HEK293T (cell line): ENCODE data around the gene CANT1.

Experiments used
- ARNT ChIP-seq: fragments of 450-650 bp; IDR thresholded peaks from 2 replicates; pipeline ENCODE4 v1.6.1; 2017; ENCODE audit warnings: mild to moderate bottlenecking
- BHLHE40 ChIP-seq: fragments of 450-650 bp; IDR thresholded peaks from 2 replicates; pipeline ENCODE4 v1.6.1; 2016; ENCODE audit warnings: mild to moderate bottlenecking, moderate library complexity, borderline replicate concordance
- ELF4 ChIP-seq: fragments of 450-650 bp; IDR thresholded peaks from 2 replicates; pipeline ENCODE4 v1.6.1; 2017; ENCODE audit warnings: antibody characterized with exemption
- FOXA1 ChIP-seq: fragments of 450-650 bp; IDR thresholded peaks from 2 replicates; pipeline ENCODE4 v1.6.1; 2016; ENCODE audit warnings: mild to moderate bottlenecking
- FOXK2 ChIP-seq: fragments of 450-650 bp; IDR thresholded peaks from 2 replicates; pipeline ENCODE4 v1.6.1; 2016; ENCODE audit warnings: mild to moderate bottlenecking
- FOXM1 ChIP-seq: fragments of 450-650 bp; IDR thresholded peaks from 2 replicates; pipeline ENCODE4 v1.6.1; 2017; ENCODE audit warnings: mild to moderate bottlenecking, borderline replicate concordance
- HDGF ChIP-seq: fragments of 450-650 bp; IDR thresholded peaks from 2 replicates; pipeline ENCODE4 v1.6.1; 2017; ENCODE audit warnings: antibody characterized with exemption, borderline replicate concordance
- L3MBTL2 ChIP-seq: fragments of 450-650 bp; conservative IDR thresholded peaks from 2 replicates; pipeline ENCODE4 v1.6.1; 2016; ENCODE audit warnings: mild to moderate bottlenecking
- LEF1 ChIP-seq: fragments of 450-650 bp; IDR thresholded peaks from 2 replicates; pipeline ENCODE4 v1.6.1; 2017; ENCODE audit warnings: mild to moderate bottlenecking, borderline replicate concordance
- NFRKB ChIP-seq: fragments of 450-650 bp; IDR thresholded peaks from 2 replicates; pipeline ENCODE4 v1.6.1; 2016; ENCODE audit warnings: mild to moderate bottlenecking, moderate library complexity
- SP1 ChIP-seq: fragments of 450-650 bp; IDR thresholded peaks from 2 replicates; pipeline ENCODE4 v1.6.1; 2017
- SUZ12 ChIP-seq: fragments of 450-650 bp; IDR thresholded peaks from 2 replicates; pipeline ENCODE4 v1.6.1; 2016; ENCODE audit warnings: mild to moderate bottlenecking
- TARDBP ChIP-seq: fragments of 450-650 bp; IDR thresholded peaks from 2 replicates; pipeline ENCODE4 v1.6.1; 2016
- TF ChIP-seq, protein P1 (sequence below): fragments of 450-650 bp; IDR thresholded peaks from 2 replicates; pipeline ENCODE4 v1.6.1; 2016

DNA sequence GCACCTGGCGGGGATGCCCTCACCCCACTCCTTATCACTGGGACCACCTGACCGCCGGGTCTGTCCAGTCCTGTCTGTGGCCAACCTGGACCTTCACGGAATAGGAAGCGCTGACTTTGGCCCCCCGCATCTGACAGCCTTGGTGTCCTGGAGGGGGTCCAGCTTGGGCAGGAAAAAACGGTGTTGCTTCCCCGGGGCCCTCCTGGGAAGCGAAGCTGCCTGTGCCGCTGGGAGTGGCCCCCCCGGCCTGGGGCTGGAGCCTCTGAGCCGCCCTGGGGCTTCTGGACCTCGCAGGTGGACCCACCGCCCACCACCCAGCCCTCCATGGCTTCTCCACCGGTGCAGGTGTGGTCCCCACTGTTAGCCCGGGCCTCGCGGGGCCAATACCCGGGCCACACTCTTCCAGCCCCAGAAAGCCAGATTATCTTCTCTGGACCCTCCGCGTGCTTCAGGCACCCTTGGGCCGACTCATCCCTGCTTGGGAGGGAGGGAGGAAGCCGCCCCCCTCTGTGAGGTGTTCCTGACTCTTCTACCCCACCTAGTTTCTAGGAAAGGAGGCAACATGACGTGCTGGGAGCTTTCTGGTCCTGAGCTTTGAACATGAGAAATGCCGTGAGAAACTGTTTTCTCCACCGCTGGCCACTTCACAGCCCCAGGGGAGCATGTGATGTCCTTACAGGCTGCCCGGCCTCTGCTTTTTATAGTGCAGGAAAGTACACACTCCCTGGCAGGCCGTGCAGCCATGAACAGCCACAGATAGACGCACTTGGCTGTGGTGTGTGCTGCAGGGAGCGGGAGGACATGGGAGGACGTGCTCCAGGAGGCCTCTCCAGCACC, 15.6 kb upstream of the CANT1 start:
- TF ChIP-seq BHLHE40: no peak
- TF ChIP-seq NFRKB: no peak
- no peak for TF ChIP-seq FOXM1
- TF ChIP-seq L3MBTL2: no peak
- TF ChIP-seq TARDBP: no peak
- no peak for TF ChIP-seq SUZ12
- no peak for TF ChIP-seq SP1
- no peak for TF ChIP-seq ARNT
- no peak for TF ChIP-seq FOXK2
- TF ChIP-seq, protein P1, sequence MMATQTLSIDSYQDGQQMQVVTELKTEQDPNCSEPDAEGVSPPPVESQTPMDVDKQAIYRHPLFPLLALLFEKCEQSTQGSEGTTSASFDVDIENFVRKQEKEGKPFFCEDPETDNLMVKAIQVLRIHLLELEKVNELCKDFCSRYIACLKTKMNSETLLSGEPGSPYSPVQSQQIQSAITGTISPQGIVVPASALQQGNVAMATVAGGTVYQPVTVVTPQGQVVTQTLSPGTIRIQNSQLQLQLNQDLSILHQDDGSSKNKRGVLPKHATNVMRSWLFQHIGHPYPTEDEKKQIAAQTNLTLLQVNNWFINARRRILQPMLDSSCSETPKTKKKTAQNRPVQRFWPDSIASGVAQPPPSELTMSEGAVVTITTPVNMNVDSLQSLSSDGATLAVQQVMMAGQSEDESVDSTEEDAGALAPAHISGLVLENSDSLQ: no peak
- no peak for TF ChIP-seq HDGF
- TF ChIP-seq ELF4: no peak
- no peak for TF ChIP-seq FOXA1
- TF ChIP-seq LEF1: no peak
